ENCODE data around the gene CACNB2. TPM values are rescaled to one million over a fixed set of nuclear protein-coding genes. Genes with fewer than 3 reads are reported as not detected.

The CACNB2 gene
- total and polyA plus RNA-seq, 4 donors: 0.38 to 3.1 (median 0.83) TPM

DNA sequence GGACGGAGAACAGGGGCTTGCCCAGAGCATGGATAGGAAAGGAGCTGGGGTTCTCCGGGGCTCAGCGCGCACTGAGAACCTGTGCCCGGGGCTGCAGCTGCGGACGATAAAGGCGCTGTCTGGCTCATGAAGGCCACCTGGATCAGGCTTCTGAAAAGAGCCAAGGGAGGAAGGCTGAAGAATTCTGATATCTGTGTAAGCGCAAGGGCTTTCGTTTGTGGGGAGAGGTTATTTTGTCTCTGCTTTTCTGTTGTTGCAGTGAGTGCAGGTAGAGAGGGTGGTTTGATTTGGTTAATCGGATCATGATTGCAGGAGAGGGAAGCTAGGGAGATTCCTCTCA lies 260.7 kb downstream of the CACNB2 start (continued):
- TF ChIP-seq, protein P1, sequence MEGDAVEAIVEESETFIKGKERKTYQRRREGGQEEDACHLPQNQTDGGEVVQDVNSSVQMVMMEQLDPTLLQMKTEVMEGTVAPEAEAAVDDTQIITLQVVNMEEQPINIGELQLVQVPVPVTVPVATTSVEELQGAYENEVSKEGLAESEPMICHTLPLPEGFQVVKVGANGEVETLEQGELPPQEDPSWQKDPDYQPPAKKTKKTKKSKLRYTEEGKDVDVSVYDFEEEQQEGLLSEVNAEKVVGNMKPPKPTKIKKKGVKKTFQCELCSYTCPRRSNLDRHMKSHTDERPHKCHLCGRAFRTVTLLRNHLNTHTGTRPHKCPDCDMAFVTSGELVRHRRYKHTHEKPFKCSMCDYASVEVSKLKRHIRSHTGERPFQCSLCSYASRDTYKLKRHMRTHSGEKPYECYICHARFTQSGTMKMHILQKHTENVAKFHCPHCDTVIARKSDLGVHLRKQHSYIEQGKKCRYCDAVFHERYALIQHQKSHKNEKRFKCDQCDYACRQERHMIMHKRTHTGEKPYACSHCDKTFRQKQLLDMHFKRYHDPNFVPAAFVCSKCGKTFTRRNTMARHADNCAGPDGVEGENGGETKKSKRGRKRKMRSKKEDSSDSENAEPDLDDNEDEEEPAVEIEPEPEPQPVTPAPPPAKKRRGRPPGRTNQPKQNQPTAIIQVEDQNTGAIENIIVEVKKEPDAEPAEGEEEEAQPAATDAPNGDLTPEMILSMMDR (IDR thresholded peaks at IDR 0.05; ENCODE audit: low read depth, low read length, missing input control): no peak

DNA sequence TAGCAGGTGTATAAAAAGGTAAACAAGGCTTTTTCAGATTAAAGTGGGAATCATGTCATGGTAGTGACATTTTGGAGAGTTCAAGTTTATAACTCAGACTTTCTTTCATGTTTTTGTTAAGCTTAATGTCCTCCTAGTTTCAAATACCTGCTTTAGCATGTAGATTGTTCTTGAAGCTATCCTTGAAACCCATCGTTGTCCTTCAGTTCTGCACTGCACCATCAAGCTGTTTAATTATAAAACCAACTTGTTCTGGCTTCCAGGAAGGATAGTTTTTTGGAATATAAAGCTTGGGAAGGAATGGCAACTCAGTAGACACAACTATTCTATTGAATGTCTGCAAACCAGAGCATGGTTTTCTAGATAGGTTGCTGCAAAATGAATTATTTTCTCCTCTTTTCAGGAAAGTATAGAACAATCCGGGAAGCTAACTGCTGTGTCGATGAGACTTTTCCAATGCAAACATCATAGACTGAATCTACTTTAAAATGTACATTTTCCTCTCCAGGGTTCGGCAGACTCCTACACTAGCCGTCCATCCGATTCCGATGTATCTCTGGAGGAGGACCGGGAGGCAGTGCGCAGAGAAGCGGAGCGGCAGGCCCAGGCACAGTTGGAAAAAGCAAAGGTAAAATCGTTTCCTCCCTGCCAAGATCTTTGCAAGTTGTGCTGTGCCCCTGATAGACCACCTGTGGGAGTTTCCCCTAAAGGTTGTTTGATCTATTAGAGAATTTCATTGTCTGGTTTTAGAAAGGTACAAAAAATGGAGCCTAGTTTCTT lies 261.4 kb downstream of the CACNB2 start:
- WGBS: 69% methylated on average over 12 of the region's 12 CpGs
- Histone ChIP-seq H3K27ac (ENCODE audit: low read depth in 1 of 2, low read length in 2 of 2) (no peak overlapping the region), H3K9ac (ENCODE audit: low read depth in 1 of 2, low read length in 2 of 2) (no peak overlapping the region), H3K4me3 (ENCODE audit: low read depth in 1 of 3, low read length in 3 of 3) (peak overlapping the region in 1 of 3 donors; percentile 70), H3K27me3 (ENCODE audit: control insufficient read depth in 4 of 4, insufficient read depth in 4 of 4, low read length in 3 of 4) (no peaks in the 10 kb centered on the region), H3K9me3 (ENCODE audit: control insufficient read depth in 4 of 4, low read length in 3 of 4) (no peaks in the 10 kb centered on the region), H3K36me3 (ENCODE audit: control insufficient read depth in 4 of 4, insufficient read depth in 3 of 4, low read depth in 1 of 4, low read length in 3 of 4) (no peaks in the 10 kb centered on the region), H3K4me1 (ENCODE audit: control insufficient read depth in 4 of 4, insufficient read depth in 4 of 4, low read length in 3 of 4) (peaks cover 0 to 16% (median 2%) of the 10 kb centered on the region in 4 donors)
- no peak for DNase-seq (ENCODE audit: low spot score)
- TF ChIP-seq, protein P2, sequence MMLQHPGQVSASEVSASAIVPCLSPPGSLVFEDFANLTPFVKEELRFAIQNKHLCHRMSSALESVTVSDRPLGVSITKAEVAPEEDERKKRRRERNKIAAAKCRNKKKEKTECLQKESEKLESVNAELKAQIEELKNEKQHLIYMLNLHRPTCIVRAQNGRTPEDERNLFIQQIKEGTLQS (IDR thresholded peaks at IDR 0.05): no peak
- TF ChIP-seq YY1 (IDR thresholded peaks at IDR 0.05): no peak
- no peak for TF ChIP-seq RAD21 (IDR thresholded peaks at IDR 0.05)
- TF ChIP-seq GABPA (IDR thresholded peaks at IDR 0.05 in 1 of 2, conservative IDR thresholded peaks at IDR 0.05 in 1 of 2): no peak
- no peak for TF ChIP-seq FOXA1 (IDR thresholded peaks at IDR 0.05)
- TF ChIP-seq SP1 (IDR thresholded peaks at IDR 0.05): no peak
- TF ChIP-seq HNF4A (conservative IDR thresholded peaks at IDR 0.05): no peak
- no peak for TF ChIP-seq NR2F2 (IDR thresholded peaks at IDR 0.05)
- TF ChIP-seq HNF4G (IDR thresholded peaks at IDR 0.05): no peak
- TF ChIP-seq, protein P3, sequence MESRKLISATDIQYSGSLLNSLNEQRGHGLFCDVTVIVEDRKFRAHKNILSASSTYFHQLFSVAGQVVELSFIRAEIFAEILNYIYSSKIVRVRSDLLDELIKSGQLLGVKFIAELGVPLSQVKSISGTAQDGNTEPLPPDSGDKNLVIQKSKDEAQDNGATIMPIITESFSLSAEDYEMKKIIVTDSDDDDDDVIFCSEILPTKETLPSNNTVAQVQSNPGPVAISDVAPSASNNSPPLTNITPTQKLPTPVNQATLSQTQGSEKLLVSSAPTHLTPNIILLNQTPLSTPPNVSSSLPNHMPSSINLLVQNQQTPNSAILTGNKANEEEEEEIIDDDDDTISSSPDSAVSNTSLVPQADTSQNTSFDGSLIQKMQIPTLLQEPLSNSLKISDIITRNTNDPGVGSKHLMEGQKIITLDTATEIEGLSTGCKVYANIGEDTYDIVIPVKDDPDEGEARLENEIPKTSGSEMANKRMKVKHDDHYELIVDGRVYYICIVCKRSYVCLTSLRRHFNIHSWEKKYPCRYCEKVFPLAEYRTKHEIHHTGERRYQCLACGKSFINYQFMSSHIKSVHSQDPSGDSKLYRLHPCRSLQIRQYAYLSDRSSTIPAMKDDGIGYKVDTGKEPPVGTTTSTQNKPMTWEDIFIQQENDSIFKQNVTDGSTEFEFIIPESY (IDR thresholded peaks at IDR 0.05): no peak
- TF ChIP-seq, protein P1 (IDR thresholded peaks at IDR 0.05; ENCODE audit: low read depth, low read length, missing input control): no peak
- TF ChIP-seq JUND (IDR thresholded peaks at IDR 0.05): no peak
- no peak for TF ChIP-seq EGR1 (IDR thresholded peaks at IDR 0.05; ENCODE audit: low read depth in 2 of 2)
- TF ChIP-seq, protein P4, sequence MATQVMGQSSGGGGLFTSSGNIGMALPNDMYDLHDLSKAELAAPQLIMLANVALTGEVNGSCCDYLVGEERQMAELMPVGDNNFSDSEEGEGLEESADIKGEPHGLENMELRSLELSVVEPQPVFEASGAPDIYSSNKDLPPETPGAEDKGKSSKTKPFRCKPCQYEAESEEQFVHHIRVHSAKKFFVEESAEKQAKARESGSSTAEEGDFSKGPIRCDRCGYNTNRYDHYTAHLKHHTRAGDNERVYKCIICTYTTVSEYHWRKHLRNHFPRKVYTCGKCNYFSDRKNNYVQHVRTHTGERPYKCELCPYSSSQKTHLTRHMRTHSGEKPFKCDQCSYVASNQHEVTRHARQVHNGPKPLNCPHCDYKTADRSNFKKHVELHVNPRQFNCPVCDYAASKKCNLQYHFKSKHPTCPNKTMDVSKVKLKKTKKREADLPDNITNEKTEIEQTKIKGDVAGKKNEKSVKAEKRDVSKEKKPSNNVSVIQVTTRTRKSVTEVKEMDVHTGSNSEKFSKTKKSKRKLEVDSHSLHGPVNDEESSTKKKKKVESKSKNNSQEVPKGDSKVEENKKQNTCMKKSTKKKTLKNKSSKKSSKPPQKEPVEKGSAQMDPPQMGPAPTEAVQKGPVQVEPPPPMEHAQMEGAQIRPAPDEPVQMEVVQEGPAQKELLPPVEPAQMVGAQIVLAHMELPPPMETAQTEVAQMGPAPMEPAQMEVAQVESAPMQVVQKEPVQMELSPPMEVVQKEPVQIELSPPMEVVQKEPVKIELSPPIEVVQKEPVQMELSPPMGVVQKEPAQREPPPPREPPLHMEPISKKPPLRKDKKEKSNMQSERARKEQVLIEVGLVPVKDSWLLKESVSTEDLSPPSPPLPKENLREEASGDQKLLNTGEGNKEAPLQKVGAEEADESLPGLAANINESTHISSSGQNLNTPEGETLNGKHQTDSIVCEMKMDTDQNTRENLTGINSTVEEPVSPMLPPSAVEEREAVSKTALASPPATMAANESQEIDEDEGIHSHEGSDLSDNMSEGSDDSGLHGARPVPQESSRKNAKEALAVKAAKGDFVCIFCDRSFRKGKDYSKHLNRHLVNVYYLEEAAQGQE (IDR thresholded peaks at IDR 0.05): no peak
- TF ChIP-seq, protein P5, sequence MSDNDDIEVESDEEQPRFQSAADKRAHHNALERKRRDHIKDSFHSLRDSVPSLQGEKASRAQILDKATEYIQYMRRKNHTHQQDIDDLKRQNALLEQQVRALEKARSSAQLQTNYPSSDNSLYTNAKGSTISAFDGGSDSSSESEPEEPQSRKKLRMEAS (IDR thresholded peaks at IDR 0.05): no peak
- no peak for TF ChIP-seq RXRA (IDR thresholded peaks at IDR 0.05)

Data from liver (tissue), 9 donors.